Measurements from ENCODE around the gene CEBPA. TPM values are rescaled to one million over a fixed set of nuclear protein-coding genes. Genes with fewer than 3 reads are reported as not detected.

Gene CEBPA
- total RNA-seq, 3 donors from 2014 or later (not counting 1 experiment from before 2014, with no cell fraction given): 7.6 to 19.5 (median 8.2) TPM

- Histone ChIP-seq H3K9me3 (ENCODE audit: control insufficient read depth, insufficient read depth, low read length) (no peaks in the 10 kb centered on the region), H3K36me3 (ENCODE audit: control insufficient read depth, insufficient read depth, low read length) (no peaks in the 10 kb centered on the region), H3K4me1 (ENCODE audit: control insufficient read depth, insufficient read depth, low read length) (no peaks in the 10 kb centered on the region), H3K27me3 (ENCODE audit: control insufficient read depth, insufficient read depth, low read length) (peaks cover 14% of the 10 kb centered on the region), H3K27ac (ENCODE audit: low read length) (no peak overlapping the region), H3K4me3 (ENCODE audit: low read length) (no peak overlapping the region)
- no peaks in the 10 kb centered on the region for H3K4me1 Mint-ChIP-seq
- ATAC-seq (no peak), DNase-seq (no peak)
- H3K27me3 Mint-ChIP-seq (ENCODE audit: low read depth in 2 of 2): peaks cover 16 to 39% of the 10 kb centered on the region in 2 donors
- no peak for TF ChIP-seq CTCF (IDR thresholded peaks at IDR 0.05)
- H3K36me3 Mint-ChIP-seq: no peaks in the 10 kb centered on the region
- no peak overlapping the region for H3K27ac Mint-ChIP-seq
- no peaks in the 10 kb centered on the region for H3K9me3 Mint-ChIP-seq
- H3K4me3 Mint-ChIP-seq: no peak overlapping the region
- 83% methylated on average over 7 of the region's 8 CpGs for WGBS (ENCODE audit: insufficient coverage)
- intact Hi-C loops (cut with micrococcal nuclease): no loop called here
Measured at GRCh38 chr19:33339016-33339984, 37.0 kb upstream of the CEBPA start.

- no peak overlapping the region for H3K4me3 ChIP-seq (ENCODE audit: low read length)
- H3K27ac ChIP-seq (ENCODE audit: low read length): no peak overlapping the region
- peaks cover 8 to 14% of the 10 kb centered on the region in 2 donors for H3K27me3 Mint-ChIP-seq (ENCODE audit: low read depth in 2 of 2)
- 94% methylated on average over 5 of the region's 5 CpGs for WGBS (ENCODE audit: insufficient coverage)
- no peaks in the 10 kb centered on the region for H3K9me3 ChIP-seq (ENCODE audit: control insufficient read depth, insufficient read depth, low read length)
- TF ChIP-seq CTCF (IDR thresholded peaks at IDR 0.05): no peak
- peaks cover 10% of the 10 kb centered on the region for H3K4me1 ChIP-seq (ENCODE audit: control insufficient read depth, insufficient read depth, low read length)
- intact Hi-C loops (cut with micrococcal nuclease): no loop called here
- H3K36me3 ChIP-seq (ENCODE audit: control insufficient read depth, insufficient read depth, low read length): no peaks in the 10 kb centered on the region
- H3K9me3 Mint-ChIP-seq: no peaks in the 10 kb centered on the region
- H3K36me3 Mint-ChIP-seq: no peaks in the 10 kb centered on the region
- ATAC-seq (no peak), DNase-seq (no peak)
- peaks cover 0 to 5% of the 10 kb centered on the region in 2 donors for H3K4me1 Mint-ChIP-seq
- no peak overlapping the region for H3K27ac Mint-ChIP-seq
- peaks cover 4% of the 10 kb centered on the region for H3K27me3 ChIP-seq (ENCODE audit: control insufficient read depth, insufficient read depth, low read length)
- H3K4me3 Mint-ChIP-seq: no peak overlapping the region
Measured at GRCh38 chr19:33335446-33335845, 33.1 kb upstream of the CEBPA start.

GRCh38 chr19:33334271-33334670 lies 31.9 kb upstream of the CEBPA start:
- Mint-ChIP-seq H3K4me3 (no peak overlapping the region), H3K27ac (no peak overlapping the region), H3K4me1 (peaks cover 0 to 10% of the 10 kb centered on the region in 2 donors), H3K36me3 (no peaks in the 10 kb centered on the region), H3K27me3 (ENCODE audit: low read depth in 2 of 2) (peaks cover 10 to 12% of the 10 kb centered on the region in 2 donors), H3K9me3 (no peaks in the 10 kb centered on the region)
- WGBS (ENCODE audit: insufficient coverage): 100% methylated on average over 3 of the region's 3 CpGs
- intact Hi-C loops (cut with micrococcal nuclease): no loop called here
- H3K27ac ChIP-seq (ENCODE audit: low read length): no peak overlapping the region
- ATAC-seq (no peak), DNase-seq (no peak)
- peaks cover 11% of the 10 kb centered on the region for H3K4me1 ChIP-seq (ENCODE audit: control insufficient read depth, insufficient read depth, low read length)
- no peaks in the 10 kb centered on the region for H3K36me3 ChIP-seq (ENCODE audit: control insufficient read depth, insufficient read depth, low read length)
- peaks cover 2% of the 10 kb centered on the region for H3K27me3 ChIP-seq (ENCODE audit: control insufficient read depth, insufficient read depth, low read length)
- no peak for TF ChIP-seq CTCF (IDR thresholded peaks at IDR 0.05)
- no peaks in the 10 kb centered on the region for H3K9me3 ChIP-seq (ENCODE audit: control insufficient read depth, insufficient read depth, low read length)
- H3K4me3 ChIP-seq (ENCODE audit: low read length): no peak overlapping the region

Data from natural killer cell (primary cell).